Anterior cingulate cortex (tissue), 58 donors: ENCODE data around the gene PRKN.

Source experiments
- DNase-seq, 58 donors: peaks; one replicate each; lab custom pipeline; 2025; lab: John Stamatoyannopoulos, UW

Gene PRKN

DNA sequence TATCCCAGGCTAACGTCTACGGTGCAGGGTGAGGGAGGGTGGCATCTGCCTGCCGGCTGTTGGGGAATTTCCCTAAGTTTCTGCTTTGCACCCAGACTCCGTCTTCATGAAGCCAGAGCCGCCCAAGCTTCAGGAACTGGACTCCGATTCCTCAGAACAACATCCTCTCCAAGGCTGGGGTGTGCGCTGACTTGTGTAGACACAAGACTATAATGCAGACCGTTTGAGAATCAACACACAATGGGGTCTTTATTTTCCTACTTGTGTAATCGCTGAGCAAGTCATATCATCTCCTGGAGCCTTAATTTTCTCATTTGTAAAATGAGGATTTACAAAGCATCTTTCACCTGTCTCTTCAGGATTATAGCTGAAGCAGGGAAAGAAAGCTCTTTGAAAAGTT is 1293.2 kb downstream of the PRKN start:
- DNase-seq = peak in 10 of 58 donors; percentile 11 to 47 (median 34)

DNA sequence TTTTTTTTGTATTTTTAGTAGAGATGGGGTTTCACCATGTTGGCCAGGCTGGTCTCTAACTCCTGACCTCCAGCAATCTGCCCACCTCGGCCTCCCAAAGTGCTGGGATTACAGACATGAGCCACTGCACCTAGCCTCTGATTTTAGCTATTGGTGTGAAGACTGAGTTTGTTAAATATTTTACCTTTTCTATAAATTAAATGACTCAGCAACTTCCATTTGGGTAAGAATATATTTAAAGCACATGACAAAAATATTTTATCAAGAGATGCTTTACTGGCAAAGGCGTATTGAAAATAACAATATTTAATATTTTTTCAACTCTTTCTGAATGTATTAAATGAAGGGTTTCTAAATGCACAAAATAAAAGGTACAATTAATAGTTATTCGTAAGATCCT is 1295.0 kb downstream of the PRKN start:
- DNase-seq = no peak

DNA sequence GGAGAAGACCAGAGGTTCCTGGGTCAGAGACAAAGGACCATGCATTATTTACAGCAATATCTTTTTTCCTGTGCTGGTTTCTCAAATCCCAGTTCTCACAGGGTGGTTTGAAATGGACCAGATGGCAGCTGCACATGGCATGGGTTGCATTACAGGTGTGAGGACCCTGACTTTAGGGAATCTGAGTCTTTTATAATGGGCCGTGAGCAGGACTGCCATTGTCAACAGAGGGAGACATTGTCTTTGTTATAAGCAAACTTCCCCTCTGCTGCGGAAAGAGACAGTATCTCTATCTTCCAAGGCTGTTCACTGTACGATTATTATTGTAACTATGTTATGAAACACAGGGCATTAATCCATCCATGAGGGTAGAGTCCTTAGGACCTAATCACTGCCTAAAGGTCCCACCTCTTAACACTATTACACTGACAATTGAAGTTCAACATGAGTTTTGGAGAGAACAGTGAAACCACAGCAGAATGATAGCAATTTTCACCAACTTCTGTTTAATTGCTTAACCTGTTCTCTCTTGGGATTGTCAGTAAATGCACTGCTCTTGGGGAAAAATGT is 1297.6 kb downstream of the PRKN start:
- DNase-seq = no peak

DNA sequence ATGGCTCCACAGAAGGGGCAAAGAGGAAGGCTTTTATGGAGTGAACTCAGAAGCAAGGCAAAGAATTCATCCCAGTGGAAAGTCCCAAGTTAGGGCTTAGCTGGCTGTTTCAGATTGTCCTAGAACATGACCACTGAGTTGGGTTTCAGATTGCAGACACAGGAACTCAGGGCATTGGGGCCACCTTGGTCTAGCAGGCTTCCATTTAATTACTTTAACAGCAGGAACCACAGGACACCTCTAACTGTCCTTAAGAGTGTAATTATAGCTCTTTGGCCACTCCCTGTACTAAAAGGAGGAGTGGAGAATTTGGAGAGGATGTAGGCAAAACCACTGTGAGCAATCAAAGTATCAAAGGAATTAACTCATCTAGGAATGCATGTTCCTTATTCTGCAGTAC is 1303.1 kb downstream of the PRKN start:
- DNase-seq = no peak

DNA sequence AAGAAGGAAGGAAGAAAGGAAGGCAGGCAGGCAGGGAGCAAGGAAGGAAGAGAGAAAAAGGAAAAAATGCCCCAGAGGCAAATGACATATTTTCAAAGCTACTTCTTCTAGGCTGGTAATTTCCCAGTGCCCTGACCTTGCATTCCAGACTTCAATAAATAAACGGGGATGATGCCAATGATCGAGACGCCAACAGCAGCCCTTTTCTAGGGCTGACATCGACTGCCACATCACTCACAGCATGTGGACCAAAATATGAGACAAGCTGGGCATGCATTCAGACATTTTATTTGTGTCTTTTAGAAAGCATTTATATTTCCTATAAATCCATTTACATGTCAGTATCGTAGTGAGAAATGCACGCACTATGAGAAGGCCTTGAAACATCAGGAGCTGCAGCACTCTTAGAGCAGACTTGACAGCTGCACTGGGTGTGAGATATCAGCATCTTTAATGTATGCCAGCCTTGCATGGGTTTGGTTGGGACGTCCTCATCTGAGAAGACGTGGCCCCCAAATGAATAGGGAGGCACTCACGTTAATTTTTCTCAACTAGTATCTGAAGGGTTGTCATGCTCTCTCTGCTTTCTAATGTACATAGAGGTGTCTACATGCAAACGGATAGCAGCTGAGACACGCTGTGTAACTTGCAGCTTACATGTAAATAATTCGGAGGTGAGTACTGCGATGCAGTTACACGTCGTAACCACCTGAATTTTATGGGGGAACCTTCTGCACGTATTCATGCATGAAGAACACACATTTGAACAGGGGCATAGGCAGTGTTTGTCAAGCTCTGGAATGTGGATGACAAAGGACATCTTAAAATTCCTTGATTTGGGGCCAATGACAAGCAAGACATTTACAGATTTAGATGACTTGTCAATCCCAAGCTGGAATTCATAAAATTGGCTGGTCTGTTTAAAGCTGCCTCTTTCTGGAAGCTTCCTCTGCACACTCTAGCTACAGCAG is 1304.6 kb downstream of the PRKN start:
- DNase-seq = no peak

DNA sequence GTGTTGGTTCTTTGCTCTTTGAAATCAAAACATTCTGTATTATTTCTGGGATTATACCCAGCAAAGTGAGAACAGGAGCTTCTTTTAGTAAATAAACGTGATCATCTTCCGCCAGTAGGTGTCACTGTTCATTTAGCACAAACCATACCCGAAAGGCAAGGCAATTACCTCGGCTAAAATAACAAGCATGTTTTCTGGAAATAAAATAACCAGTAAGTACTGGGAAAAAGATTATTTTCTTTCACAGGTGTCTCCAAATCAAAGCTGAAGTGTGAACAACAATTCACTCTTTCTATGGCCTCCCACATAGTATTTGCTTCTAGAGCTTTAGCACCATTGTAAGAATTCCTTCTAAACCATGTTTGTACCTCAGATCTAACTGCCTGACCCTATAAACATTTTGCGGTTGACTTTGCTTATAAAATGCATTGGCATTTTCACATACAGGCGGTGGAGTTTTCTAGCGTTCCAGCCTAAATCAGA is 1309.1 kb downstream of the PRKN start:
- peak in 19 of 58 donors; percentile 14 to 84 (median 39) for DNase-seq

DNA sequence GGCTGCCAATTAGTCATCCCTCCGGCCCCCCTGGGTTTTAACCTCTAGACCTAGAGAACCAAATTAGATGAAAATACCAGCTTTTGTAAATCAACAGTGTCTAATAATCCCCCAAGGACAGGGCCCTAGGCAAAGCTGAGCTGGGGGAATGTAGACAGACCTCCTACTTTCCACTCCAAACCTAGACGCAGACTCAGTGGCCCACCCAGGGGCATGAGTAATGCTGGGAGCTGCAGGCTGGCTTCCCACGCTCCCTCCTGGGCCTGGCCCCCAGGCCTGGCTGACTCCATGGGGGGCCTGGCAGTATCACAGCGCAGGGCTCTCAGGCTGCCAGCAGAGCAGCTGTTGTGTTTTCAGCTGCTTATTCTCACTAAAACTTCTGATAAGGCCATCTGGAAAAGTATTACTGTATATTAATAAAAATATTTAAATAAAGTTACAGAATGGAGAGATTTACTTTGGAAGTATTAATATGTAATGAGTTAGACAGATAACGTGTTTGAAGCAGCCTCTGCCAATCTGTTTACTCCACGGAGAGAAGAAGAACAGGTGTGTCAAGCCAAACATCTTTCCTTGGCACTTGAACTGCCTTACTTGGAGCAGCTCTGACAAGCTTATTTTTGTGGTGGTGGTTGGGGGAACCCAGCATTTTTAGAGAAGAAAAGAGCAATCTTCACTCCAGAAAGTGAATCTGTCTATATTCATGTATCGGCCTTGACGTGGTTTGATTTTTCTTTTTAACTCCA is 1309.7 kb downstream of the PRKN start:
- no peak for DNase-seq

DNA sequence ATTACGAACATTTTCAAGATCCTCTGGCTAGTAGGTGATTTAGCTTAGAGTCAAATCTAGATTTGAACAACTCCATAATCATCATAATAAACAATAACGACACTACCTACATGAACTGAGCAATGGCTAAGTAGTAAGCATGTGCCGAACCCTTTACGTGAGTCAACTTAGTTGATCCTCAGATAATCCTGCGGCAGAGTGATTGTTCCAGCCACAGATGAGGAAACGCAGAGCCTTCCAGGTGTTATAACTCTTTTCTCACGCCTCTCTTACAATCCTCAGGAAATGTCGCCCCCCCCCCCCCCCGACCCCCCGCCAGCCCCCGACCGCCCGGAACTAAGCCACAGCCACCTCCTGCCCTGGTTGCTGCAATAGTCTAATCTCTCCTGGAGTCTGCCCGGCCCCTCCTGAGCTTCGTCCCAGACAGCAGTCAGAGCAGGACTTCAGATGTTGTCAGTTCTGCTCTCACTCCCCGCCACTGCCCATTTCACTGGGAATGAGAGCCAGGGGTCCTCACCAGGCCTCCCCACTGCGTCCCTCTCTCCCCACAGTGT is 1312.2 kb downstream of the PRKN start:
- DNase-seq = no peak

DNA sequence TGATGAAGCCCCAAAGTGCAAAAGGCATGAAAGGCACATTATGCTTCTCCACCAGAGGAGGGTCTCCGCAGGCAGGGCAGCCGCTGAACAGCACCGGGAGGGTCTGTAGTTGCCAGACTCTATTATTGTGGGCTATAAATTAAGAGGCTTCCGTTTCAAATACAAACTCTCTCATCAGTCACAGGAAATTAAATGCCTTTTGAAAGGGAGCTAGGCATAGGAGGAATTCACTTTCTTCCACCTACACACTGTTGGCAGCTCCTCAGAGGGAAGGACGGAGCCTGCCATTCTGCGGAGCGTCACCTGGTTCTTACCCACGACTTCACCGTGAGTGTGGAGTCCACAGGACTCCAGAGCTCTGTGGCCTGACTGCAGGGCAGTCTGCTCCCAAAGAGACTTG is 1312.9 kb downstream of the PRKN start:
- DNase-seq = no peak

DNA sequence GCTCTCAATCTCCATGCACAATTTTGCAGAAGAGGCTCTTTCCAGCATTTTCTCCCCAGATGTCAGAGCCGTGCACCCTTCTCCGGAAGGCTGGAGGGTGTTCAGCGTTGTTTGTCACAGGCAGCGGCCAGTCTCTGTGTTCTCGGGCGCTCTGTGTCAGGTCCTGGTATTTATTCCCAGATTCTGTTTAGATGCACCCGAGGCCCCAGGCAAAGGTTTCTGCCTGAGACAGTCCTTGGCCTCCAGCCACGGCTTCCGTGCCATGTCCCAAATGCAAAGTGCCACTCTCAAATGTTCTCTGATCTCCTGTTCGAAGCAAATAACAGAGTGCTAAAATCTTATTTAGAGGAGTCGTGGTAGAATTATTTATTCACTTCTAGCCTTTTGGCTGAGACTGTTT is 1313.4 kb downstream of the PRKN start:
- DNase-seq = peak in 6 of 58 donors; percentile 13 to 53 (median 24)

DNA sequence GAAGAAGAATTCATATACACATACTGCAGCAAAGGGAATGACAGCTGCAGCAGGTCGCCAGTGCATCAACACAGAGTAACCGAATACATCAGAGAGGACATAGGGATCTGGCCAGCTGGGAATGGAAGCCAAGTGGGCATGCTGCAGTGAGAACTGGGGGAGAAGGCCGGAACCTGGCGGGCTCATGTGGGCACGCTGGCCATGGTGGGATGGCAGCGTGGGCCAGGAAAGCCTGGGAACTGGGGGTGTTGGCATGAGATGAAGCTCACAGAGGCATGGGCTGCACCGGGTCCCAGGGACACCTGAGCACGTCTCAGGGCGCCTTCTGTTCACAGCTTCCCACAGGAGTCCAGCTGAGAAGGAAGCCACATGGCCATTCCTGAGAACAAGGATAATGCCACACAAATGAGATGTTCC is 1314.2 kb downstream of the PRKN start:
- DNase-seq = no peak

DNA sequence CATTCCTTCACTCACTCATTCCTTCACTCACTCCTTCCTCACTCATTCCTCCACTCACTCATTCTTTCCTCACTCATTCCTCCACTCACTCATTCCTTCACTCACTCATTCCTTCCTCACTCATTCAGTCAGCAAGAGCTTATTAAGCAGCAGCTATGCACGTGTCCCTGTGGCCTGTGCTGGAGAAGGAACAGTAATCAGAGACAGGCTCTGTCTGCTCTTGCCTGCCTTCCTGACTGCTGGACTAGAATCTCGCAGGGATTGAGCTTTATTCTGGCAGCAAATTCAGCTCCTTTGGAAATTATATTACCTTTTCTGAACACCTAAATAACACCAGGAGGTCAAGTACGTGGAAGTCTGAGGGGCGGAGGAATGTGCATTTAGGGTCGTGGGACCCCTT is 1314.8 kb downstream of the PRKN start:
- DNase-seq = no peak

DNA sequence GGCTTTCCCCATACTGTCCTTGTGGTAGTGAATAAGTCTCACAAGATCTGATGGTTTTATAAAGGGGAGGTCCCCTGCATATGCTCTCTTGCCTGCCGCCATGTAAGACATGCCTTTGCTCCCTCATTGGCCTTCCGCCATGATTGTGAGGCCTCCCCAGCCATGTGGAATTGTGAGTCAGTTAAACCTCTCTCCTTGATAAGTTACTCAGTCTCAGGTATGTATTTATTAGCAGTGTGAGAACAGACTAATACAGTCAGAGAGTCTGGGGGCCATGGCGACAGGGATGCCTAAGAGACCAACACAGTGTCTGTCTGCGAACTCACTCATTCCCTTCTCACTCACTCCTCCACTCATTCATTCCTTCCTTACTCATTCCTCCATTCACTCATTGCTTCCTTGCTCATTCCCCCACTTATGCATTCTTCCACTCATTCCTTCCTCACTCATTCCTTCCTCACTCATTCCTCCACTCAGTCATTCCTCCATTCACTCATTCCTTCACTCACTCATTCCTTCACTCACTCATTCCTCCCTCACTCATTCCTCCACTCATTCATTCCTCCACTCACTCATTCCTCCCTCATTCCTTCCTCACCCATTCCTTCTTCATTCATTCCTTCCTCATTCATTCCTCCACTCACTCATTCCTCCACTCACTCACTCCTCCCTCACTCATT is 1316.2 kb downstream of the PRKN start:
- DNase-seq = no peak

DNA sequence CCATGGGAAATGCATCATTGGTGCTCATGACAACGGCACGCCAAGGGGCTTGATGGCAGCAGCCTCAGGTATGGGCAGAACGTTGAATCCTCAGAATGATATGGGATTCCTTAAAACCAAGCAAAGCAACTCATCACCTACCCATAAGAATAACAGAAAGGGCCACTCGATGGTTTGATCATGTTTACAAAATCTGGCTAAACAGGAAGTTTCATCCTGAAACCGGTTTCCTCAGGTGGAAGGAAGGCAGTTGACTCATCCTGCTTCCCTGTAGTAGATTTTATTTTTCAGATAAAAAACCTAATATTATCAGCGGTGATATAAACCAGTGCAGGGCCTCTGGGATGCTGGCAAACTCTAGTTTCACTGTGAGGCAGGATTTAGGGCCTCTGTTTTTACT is 1316.8 kb downstream of the PRKN start:
- DNase-seq = no peak

DNA sequence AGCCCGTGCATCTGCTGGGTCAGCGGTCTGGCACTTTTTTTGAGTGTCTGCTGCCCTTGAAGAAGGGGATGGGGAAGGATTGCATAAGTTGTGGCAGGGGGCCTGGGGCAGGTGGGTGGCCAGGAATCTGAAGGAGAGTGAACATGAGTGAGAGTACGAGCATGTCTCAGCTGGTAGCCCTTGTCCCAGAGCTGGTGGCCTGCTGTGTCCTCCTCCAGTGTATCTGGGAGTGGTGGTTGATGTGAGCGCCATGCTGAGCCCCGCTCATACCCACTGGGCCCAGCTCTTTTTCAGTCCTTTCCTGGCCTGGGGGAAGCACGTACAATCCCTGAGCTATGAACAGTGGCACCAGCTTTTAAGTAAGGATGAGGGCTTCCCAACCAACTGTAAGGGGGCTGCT is 1317.5 kb downstream of the PRKN start:
- no peak for DNase-seq

DNA sequence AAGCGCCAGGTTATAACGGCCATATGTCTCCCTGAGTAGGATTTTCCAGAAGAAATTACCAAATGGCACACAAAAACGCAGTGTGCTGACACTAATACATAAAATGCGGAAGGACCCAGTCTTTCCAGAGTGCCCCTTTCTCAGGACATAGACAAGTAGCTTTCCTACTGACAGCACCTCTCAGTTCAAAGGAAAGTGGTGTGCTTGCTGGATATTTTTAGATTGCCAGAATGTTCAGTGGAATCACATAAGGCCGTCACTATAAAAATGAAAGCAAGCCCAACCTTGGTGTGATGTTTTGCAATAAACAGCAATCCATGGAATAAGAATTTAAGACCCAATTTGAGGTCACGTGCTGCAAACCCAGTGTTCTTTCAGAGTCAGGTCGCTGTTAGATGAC is 1318.2 kb downstream of the PRKN start:
- no peak for DNase-seq

DNA sequence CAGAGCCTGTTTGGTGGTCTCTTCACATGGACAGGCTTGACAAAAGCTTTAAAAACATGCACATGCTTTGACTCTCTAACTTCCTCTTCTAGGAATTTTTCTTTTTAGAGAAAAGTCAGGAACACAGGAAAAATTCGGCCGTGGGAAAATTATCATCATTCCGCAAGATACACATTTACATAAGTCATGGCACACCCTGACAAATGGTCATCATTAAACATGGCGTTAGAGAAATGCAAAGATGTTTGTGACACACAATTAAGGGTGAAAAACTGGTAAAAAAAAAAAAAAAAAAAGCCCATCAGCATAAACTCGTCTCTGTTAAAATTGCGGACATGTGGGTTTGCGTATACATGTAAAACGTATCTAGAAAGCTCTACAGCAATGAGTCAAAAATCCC is 1319.5 kb downstream of the PRKN start:
- DNase-seq = no peak

DNA sequence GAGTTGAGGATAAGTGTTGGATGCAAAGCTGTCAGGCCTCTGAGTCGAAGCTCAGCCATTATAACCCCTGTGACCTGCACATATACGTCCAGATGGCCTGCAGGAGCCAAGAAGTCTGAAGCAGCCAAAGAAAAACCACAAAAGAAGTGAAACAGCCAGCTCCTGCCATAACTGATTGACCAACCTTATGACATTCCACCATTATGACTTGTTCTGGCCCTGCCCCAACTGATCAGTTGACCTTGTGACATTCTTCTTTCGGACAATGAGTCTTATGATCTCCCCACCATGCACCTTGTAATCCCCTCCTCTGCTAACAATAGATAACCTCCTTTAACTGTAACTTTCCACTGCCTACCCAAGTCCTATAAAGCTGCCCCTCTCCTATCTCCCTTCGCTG is 1320.0 kb downstream of the PRKN start:
- DNase-seq = no peak

DNA sequence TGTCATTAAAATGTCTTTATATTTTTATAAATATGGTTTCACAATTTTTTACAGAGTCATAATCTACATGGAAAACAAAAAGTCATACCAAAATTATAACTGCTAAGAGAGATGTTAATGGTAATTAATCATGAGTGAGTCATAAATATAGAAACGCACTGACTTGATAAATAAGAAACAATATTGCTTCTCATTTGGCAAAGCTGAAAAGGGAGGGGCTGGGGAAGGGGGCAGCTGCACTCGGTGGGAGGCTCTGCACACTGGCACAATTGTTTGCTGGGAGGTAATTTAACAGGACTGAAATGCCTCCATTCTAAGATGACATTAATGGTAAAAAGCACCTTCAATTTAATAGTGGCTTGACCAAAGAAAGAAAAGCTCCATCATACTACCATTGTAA is 1320.5 kb downstream of the PRKN start:
- DNase-seq = no peak

DNA sequence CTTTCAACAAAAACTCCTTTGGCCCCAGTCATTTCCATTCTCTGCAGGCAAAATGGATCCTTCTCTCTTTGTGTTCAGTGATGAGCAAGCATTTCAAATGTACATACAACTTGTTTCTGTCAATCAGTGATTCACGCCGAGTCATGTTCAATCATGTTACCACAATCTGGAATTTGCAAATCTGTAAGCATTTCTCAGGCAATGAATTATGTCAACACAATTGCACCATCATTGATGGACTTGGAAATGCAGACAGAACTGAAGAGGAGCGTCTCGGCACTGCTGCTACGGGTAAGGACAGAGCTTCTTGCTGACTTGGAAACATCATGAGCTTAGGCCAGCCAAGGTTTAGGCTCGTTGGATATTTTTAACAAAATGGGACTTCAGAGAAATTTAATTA is 1320.9 kb downstream of the PRKN start:
- no peak for DNase-seq
